PC-9 (cell line): ENCODE data around the gene TEDC2.

Experiments used
- EZH2 ChIP-seq: fragments of 200-600 bp; sonication (generic); IDR thresholded peaks from 2 replicates; pipeline ENCODE4 v1.8.0; 2017; ENCODE audit warnings: antibody characterized with exemption, low read depth
- TF ChIP-seq, protein P1 (sequence below): fragments of 200-600 bp; sonication (generic); conservative IDR thresholded peaks from 2 replicates; pipeline ENCODE4 v1.6.1; 2017; ENCODE audit warnings: mixed run types, antibody characterized with exemption, mild to moderate bottlenecking, moderate library complexity

DNA sequence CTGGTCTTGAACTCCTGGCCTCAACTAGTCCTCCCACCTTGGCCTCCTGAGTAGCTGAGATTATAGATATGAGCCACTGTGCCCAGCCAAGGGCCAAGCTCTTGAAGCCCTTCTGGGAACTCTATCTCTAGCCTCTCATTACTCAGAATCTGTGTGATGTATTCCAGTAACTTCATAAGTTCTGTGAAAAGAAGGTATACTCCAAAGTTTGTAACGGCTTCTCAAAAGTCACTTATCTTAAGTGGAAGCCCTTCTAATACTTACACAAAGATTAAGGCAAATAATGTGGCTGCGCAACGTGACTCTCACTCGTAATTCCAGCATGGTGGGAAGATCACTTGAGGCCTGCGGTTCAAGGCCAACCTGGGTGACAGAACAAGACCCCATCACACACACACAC is 34.7 kb downstream of the TEDC2 start:
- no peak for TF ChIP-seq EZH2
- TF ChIP-seq, protein P1, sequence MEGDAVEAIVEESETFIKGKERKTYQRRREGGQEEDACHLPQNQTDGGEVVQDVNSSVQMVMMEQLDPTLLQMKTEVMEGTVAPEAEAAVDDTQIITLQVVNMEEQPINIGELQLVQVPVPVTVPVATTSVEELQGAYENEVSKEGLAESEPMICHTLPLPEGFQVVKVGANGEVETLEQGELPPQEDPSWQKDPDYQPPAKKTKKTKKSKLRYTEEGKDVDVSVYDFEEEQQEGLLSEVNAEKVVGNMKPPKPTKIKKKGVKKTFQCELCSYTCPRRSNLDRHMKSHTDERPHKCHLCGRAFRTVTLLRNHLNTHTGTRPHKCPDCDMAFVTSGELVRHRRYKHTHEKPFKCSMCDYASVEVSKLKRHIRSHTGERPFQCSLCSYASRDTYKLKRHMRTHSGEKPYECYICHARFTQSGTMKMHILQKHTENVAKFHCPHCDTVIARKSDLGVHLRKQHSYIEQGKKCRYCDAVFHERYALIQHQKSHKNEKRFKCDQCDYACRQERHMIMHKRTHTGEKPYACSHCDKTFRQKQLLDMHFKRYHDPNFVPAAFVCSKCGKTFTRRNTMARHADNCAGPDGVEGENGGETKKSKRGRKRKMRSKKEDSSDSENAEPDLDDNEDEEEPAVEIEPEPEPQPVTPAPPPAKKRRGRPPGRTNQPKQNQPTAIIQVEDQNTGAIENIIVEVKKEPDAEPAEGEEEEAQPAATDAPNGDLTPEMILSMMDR: no peak
